ENCODE results near the gene KREMEN2. TPM values are rescaled to one million over a fixed set of nuclear protein-coding genes. Genes with fewer than 3 reads are reported as not detected.

Gene KREMEN2
- total RNA-seq, 1 donor from 2014 or later, result not detected

DNA sequence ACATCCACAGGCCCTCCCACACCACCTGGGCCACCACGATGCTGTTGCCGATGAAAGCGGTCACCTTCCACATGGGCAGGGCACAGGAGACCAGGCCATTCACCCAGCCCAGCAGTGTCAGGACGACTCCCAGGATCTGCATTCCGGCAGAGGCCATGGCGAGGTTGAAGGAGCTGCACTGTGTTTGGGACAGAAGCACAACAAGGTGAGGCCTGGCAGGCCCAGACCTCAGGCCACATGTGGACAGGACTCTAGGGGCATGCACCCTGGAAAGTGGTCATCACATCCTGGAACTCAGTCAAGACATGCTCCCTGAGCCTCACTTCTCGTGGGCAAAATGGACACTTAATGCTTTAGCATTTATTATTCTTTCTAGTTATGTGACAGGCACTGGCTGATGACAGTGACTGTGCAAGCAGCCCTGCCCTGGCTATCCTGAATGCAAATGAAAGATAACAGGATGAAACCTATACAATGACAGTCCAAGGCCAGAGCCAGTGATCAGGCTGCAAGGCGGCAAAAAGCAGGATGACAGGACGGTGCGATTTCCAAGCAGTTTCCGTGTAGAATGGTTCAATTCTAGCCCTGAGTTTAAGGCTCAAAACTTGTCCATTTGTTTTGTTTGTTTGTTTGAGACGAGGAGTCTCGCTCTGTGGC, 51.9 kb downstream of the KREMEN2 start:
- Histone ChIP-seq H3K36me3 (no peaks in the 10 kb centered on the region), H3K27me3 (peaks cover 23% of the 10 kb centered on the region), H3K4me3 (no peak overlapping the region), H3K27ac (no peak overlapping the region), H3K9me3 (no peaks in the 10 kb centered on the region), H3K4me1 (peaks cover 0 to 9% of the 10 kb centered on the region in 2 donors)
- intact Hi-C loops (cut with DNase I), result no loop called here
- TF ChIP-seq, protein P1, sequence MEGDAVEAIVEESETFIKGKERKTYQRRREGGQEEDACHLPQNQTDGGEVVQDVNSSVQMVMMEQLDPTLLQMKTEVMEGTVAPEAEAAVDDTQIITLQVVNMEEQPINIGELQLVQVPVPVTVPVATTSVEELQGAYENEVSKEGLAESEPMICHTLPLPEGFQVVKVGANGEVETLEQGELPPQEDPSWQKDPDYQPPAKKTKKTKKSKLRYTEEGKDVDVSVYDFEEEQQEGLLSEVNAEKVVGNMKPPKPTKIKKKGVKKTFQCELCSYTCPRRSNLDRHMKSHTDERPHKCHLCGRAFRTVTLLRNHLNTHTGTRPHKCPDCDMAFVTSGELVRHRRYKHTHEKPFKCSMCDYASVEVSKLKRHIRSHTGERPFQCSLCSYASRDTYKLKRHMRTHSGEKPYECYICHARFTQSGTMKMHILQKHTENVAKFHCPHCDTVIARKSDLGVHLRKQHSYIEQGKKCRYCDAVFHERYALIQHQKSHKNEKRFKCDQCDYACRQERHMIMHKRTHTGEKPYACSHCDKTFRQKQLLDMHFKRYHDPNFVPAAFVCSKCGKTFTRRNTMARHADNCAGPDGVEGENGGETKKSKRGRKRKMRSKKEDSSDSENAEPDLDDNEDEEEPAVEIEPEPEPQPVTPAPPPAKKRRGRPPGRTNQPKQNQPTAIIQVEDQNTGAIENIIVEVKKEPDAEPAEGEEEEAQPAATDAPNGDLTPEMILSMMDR (IDR thresholded peaks at IDR 0.05), result no peak
- DNase-seq (ENCODE audit: low spot score in 2 of 2), result no peak

DNA sequence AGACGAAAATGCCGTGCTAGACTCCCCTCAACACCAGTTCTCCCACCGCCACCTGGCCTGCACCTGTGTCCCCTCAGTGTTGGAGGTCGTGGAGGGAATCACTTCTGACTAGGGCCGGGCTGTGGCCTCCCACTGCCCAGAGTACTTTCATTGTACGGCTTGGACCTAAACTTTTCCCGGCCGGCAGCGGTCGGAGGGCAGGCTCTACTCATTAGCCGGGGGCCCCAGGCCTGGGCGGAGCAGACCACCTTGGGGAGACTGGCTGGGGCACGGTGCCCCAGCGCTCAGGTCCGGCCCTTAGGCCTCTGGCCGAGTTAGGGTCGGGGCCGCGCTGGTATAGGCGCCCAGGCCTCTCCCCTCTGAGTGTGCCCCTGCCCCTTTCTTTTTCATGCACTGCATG, 53.3 kb downstream of the KREMEN2 start:
- H3K9me3 ChIP-seq, result no peaks in the 10 kb centered on the region
- H3K36me3 ChIP-seq, result no peaks in the 10 kb centered on the region
- H3K27ac ChIP-seq, result no peak overlapping the region
- H3K27me3 ChIP-seq, result peaks cover 20% of the 10 kb centered on the region
- intact Hi-C loops (cut with DNase I), result no loop called here
- peaks cover 0 to 13% of the 10 kb centered on the region in 2 donors for H3K4me1 ChIP-seq
- DNase-seq (ENCODE audit: low spot score in 2 of 2), result no peak
- H3K4me3 ChIP-seq, result no peak overlapping the region
- TF ChIP-seq, protein P1 (IDR thresholded peaks at IDR 0.05), result no peak

Other genes with a start within 250 kb of the KREMEN2 start
- not detected for gene PRSS27, start 244.1 kb upstream of the KREMEN2 start, total RNA-seq
- gene SRRM2, start 211.6 kb upstream of the KREMEN2 start, total RNA-seq, result 359 TPM
- gene ELOB, start 187.0 kb upstream of the KREMEN2 start, total RNA-seq, result 1,184 TPM
- gene PRSS33, start 176.7 kb upstream of the KREMEN2 start, total RNA-seq, result 15.4 TPM
- gene PRSS41, start 165.8 kb upstream of the KREMEN2 start, total RNA-seq, result not detected
- not detected for gene PRSS21, start 147.0 kb upstream of the KREMEN2 start, total RNA-seq
- not detected for gene ZG16B, start 134.0 kb upstream of the KREMEN2 start, total RNA-seq
- gene PRSS22, start 106.1 kb upstream of the KREMEN2 start, total RNA-seq, result not detected
- gene FLYWCH2, start 81.1 kb upstream of the KREMEN2 start, total RNA-seq, result 109 TPM
- 74.3 TPM for gene FLYWCH1, start 52.3 kb upstream of the KREMEN2 start, total RNA-seq
- gene PAQR4, start 5.1 kb downstream of the KREMEN2 start, total RNA-seq, result 9.2 TPM
- gene PKMYT1, start 16.2 kb downstream of the KREMEN2 start, total RNA-seq, result not detected
- gene CLDN9, start 48.6 kb downstream of the KREMEN2 start, total RNA-seq, result not detected
- not detected for gene CLDN6, start 53.9 kb downstream of the KREMEN2 start, total RNA-seq
- gene TNFRSF12A, start 56.1 kb downstream of the KREMEN2 start, total RNA-seq, result 914 TPM
- 50.8 TPM for gene HCFC1R1, start 59.7 kb downstream of the KREMEN2 start, total RNA-seq
- 32.6 TPM for gene THOC6, start 59.8 kb downstream of the KREMEN2 start, total RNA-seq
- not detected for gene BICDL2, start 72.7 kb downstream of the KREMEN2 start, total RNA-seq
- gene MMP25, start 82.3 kb downstream of the KREMEN2 start, total RNA-seq, result 0.21 TPM
- gene IL32, start 101.4 kb downstream of the KREMEN2 start, total RNA-seq, result 139 TPM
- gene ZSCAN10, start 135.0 kb downstream of the KREMEN2 start, total RNA-seq, result not detected
- gene ZNF205, start 148.3 kb downstream of the KREMEN2 start, total RNA-seq, result 49.8 TPM
- gene ZNF213, start 170.8 kb downstream of the KREMEN2 start, total RNA-seq, result 25.3 TPM
- not detected for gene OR1F1, start 223.9 kb downstream of the KREMEN2 start, total RNA-seq

Data from ascending aorta (tissue), 2 donors.